ENCODE measurements around the gene EIF4G3. TPM values are rescaled to one million over a fixed set of nuclear protein-coding genes. Genes with fewer than 3 reads are reported as not detected.
A peak's percentile ranks its signal among the peaks of the same experiment; 100 is the strongest.

EIF4G3 gene
- total RNA-seq, 2 donors from 2014 or later = 20.8 to 48.8 TPM

- H3K36me3 ChIP-seq (replicated peaks in 1 of 2; ENCODE audit: insufficient read depth in 1 of 2, low read depth in 2 of 2) = no peaks in the 10 kb centered on the region
- H3K4me1 ChIP-seq = peaks cover 17% of the 10 kb centered on the region
- peak overlapping the region; percentile 84 to 91 (median 89) for H3K27ac ChIP-seq
- ATAC-seq (no peak), DNase-seq (no peak)
- intact Hi-C loops (cut with DNase I) = no loop called here
- H3K4me3 ChIP-seq = no peak overlapping the region
- H3K27me3 ChIP-seq = no peaks in the 10 kb centered on the region
- 87 to 91% methylated on average over 4 of the region's 4 CpGs for WGBS, 2 donors
- H3K9me3 ChIP-seq = no peaks in the 10 kb centered on the region
- TF ChIP-seq POLR2A (IDR thresholded peaks at IDR 0.05) (no peak), CTCF (IDR thresholded peaks at IDR 0.05) (no peak)
These were observed 155.4 kb downstream of the EIF4G3 start for GRCh38 chr1:21021311-21021710.

- no peak overlapping the region for H3K4me3 ChIP-seq
- no peaks in the 10 kb centered on the region for H3K27me3 ChIP-seq
- 97 to 98% methylated on average over 3 of the region's 3 CpGs for WGBS, 2 donors
- no peak for TF ChIP-seq CTCF (IDR thresholded peaks at IDR 0.05)
- TF ChIP-seq POLR2A (IDR thresholded peaks at IDR 0.05) = no peak
- H3K4me1 ChIP-seq = peaks cover 21% of the 10 kb centered on the region
- H3K27ac ChIP-seq = no peak overlapping the region
- DNase-seq (no peak), ATAC-seq (no peak)
- H3K36me3 ChIP-seq (replicated peaks in 1 of 2; ENCODE audit: insufficient read depth in 1 of 2, low read depth in 2 of 2) = no peaks in the 10 kb centered on the region
- intact Hi-C loops (cut with DNase I) = no loop called here
- H3K9me3 ChIP-seq = no peaks in the 10 kb centered on the region
These were observed 156.5 kb downstream of the EIF4G3 start for GRCh38 chr1:21020151-21020550.

- TF ChIP-seq POLR2A (IDR thresholded peaks at IDR 0.05) = no peak
- TF ChIP-seq CTCF (IDR thresholded peaks at IDR 0.05) = no peak
- Histone ChIP-seq H3K27me3 (no peaks in the 10 kb centered on the region), H3K4me1 (peaks cover 21% of the 10 kb centered on the region), H3K4me3 (no peak overlapping the region), H3K27ac (no peak overlapping the region), H3K9me3 (no peaks in the 10 kb centered on the region), H3K36me3 (replicated peaks in 1 of 2; ENCODE audit: insufficient read depth in 1 of 2, low read depth in 2 of 2) (no peaks in the 10 kb centered on the region)
- DNase-seq (no peak), ATAC-seq (no peak)
- intact Hi-C loops (cut with DNase I) = no loop called here
These were observed 158.0 kb downstream of the EIF4G3 start for GRCh38 chr1:21018673-21019072.

GRCh38 chr1:21013510-21013909, 163.2 kb downstream of the EIF4G3 start:
- no peak overlapping the region for H3K4me3 ChIP-seq
- TF ChIP-seq CTCF (IDR thresholded peaks at IDR 0.05) (no peak), POLR2A (IDR thresholded peaks at IDR 0.05) (no peak)
- H3K36me3 ChIP-seq (replicated peaks in 1 of 2; ENCODE audit: insufficient read depth in 1 of 2, low read depth in 2 of 2) = no peaks in the 10 kb centered on the region
- H3K4me1 ChIP-seq = peaks cover 4% of the 10 kb centered on the region
- H3K27ac ChIP-seq = no peak overlapping the region
- no peak for ATAC-seq
- H3K27me3 ChIP-seq = no peaks in the 10 kb centered on the region
- WGBS, 2 donors = 68 to 69% methylated on average over 3 of the region's 3 CpGs
- no peak for DNase-seq
- H3K9me3 ChIP-seq = no peaks in the 10 kb centered on the region
- intact Hi-C loops (cut with DNase I) = no loop called here

- DNase-seq (no peak), ATAC-seq (no peak)
- 90 to 92% methylated on average over 5 of the region's 5 CpGs for WGBS, 2 donors
- no peak for TF ChIP-seq CTCF (IDR thresholded peaks at IDR 0.05)
- no peak for TF ChIP-seq POLR2A (IDR thresholded peaks at IDR 0.05)
- H3K9me3 ChIP-seq = no peaks in the 10 kb centered on the region
- no peak overlapping the region for H3K4me3 ChIP-seq
- H3K27me3 ChIP-seq = no peaks in the 10 kb centered on the region
- H3K36me3 ChIP-seq (replicated peaks in 1 of 2; ENCODE audit: insufficient read depth in 1 of 2, low read depth in 2 of 2) = no peaks in the 10 kb centered on the region
- H3K4me1 ChIP-seq = peaks cover 4% of the 10 kb centered on the region
- intact Hi-C loops (cut with DNase I) = no loop called here
- no peak overlapping the region for H3K27ac ChIP-seq
These were observed 163.8 kb downstream of the EIF4G3 start for GRCh38 chr1:21012937-21013336.
